Measurements from ENCODE around the gene FNDC11. TPM values are rescaled to one million over a fixed set of nuclear protein-coding genes. Genes with fewer than 3 reads are reported as not detected.

The FNDC11 gene
- total RNA-seq, 1 donor from 2014 or later, result 0.32 TPM

DNA sequence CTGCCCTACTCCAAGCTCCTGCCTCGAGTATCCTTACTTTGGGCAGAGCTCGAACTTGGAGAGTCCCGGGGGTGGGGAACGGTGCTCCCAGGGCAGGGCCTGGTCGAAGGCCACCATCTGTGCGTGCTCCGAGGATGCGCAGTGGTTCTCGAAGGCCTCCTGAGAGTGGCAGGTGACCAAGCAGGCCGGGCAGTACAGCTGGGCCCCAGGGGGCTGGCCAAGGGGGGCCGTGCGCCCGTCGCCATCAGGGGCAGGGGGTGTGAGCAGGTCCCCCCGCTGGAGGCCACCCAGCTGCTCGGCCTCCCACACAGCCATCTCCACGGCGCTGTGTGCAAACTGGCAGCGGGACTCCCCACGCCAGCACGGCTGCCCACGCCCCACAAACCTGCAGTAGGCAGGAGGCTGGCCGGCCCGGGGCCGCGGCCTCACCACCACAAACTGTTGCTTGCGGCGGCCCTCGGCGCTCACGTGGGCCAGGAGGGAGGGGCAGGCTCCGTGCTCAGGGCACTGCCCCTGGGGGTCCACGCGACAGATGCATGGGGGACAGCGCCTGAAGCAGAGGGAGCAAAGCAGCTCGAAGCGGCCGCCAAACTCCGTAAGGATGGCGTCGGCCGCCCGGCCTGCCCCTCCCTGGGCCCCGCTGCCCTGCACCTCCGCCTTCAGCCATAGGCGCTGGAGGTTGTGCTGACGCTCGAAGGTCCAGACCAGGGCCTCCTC, 18.3 kb downstream of the FNDC11 start:
- Histone ChIP-seq H3K4me1 (peaks cover 20% of the 10 kb centered on the region), H3K4me3 (no peak overlapping the region), H3K36me3 (peaks cover 6% of the 10 kb centered on the region), H3K27ac (no peak overlapping the region), H3K9me3 (no peaks in the 10 kb centered on the region), H3K27me3 (no peaks in the 10 kb centered on the region)
- TF ChIP-seq CTCF (IDR thresholded peaks at IDR 0.05), result no peak
- DNase-seq (no peak), ATAC-seq (no peak)
- intact Hi-C loops (cut with DNase I), result no loop called here

- Histone ChIP-seq H3K27ac (peak overlapping the region; percentile 86), H3K27me3 (no peaks in the 10 kb centered on the region), H3K4me1 (peaks cover 18% of the 10 kb centered on the region), H3K9me3 (no peaks in the 10 kb centered on the region), H3K4me3 (peak overlapping the region; percentile 78), H3K36me3 (peaks cover 6% of the 10 kb centered on the region)
- intact Hi-C loops (cut with DNase I), result no loop called here
- no peak for TF ChIP-seq CTCF (IDR thresholded peaks at IDR 0.05)
- DNase-seq (no peak), ATAC-seq (no peak)
Measured at GRCh38 chr20:63572788-63573646, 19.1 kb downstream of the FNDC11 start.

GRCh38 chr20:63573647-63574131, 19.7 kb downstream of the FNDC11 start:
- H3K9me3 ChIP-seq, result no peaks in the 10 kb centered on the region
- peaks cover 12% of the 10 kb centered on the region for H3K4me1 ChIP-seq
- no peak for TF ChIP-seq CTCF (IDR thresholded peaks at IDR 0.05)
- peak; percentile 45 for ATAC-seq
- no peak for DNase-seq
- H3K36me3 ChIP-seq, result peaks cover 6% of the 10 kb centered on the region
- H3K4me3 ChIP-seq, result peak overlapping the region; percentile 78
- intact Hi-C loops (cut with DNase I), result no loop called here
- peak overlapping the region; percentile 86 for H3K27ac ChIP-seq
- no peaks in the 10 kb centered on the region for H3K27me3 ChIP-seq

DNA sequence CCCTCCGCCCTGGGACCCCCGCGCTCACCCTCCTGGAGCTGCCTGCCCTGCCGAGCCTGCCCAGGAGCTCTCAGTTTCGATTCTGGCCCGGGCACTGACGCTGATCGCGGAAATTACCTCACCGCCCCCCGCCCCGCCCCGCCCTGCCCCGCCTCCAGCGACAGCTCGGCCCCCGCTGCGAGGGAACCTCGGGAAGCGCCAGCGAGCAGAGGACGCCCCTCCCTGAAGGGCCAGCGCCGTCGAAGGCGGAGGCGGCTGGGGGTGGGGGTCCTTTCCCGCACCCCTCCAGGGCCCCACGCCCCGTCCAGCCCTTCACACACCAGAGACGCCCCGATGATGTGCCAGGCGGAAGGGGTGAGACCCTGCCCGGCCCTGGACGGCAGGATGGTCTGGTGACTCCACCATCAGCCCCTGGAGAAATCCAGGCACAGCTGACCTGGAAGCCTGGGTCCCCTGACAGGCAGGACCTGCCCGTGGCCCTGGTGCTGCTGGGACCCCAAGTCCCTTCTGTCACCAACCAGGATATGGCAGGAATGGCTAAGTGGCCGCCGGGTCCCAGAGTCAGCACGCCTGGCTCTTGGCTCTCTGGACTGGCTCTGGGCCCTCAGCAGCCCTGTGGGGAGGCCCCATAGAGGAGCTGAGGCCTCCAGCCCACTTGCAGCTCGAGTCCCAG, 20.3 kb downstream of the FNDC11 start, which contains the start of gene HELZ2:
HELZ2 (minus strand) TSS at position 84 of the 673 bp plus-strand sequence. CDS start 1,854 bp downstream, outside the sequence.
- intact Hi-C loops (cut with DNase I), result no loop called here
- TF ChIP-seq CTCF (IDR thresholded peaks at IDR 0.05), result no peak
- Histone ChIP-seq H3K4me3 (peak within 1 kb of the TSS; percentile 78), H3K27ac (peak within 1 kb of the TSS; percentile 86), H3K4me1 (peaks cover 12% of the 10 kb centered on the region), H3K36me3 (peaks cover 6% of the 10 kb centered on the region), H3K27me3 (peaks cover 5% of the 10 kb centered on the region), H3K9me3 (no peaks in the 10 kb centered on the region)
- DNase-seq (peak; percentile 89), ATAC-seq (peak; percentile 90)

Measured in upper lobe of right lung (tissue), 1 donor.